ENCODE results near the gene CERS5. TPM values are rescaled to one million over a fixed set of nuclear protein-coding genes. Genes with fewer than 3 reads are reported as not detected.
A peak's percentile ranks its signal among the peaks of the same experiment; 100 is the strongest.

Gene CERS5
- polyA plus RNA-seq, 3 donors = 30.6 to 44.4 (median 38.7) TPM

- Histone ChIP-seq H3K9ac (ENCODE audit: insufficient read depth, low read length, poor library complexity, severe bottlenecking) (no peak overlapping the region), H4K20me1 (ENCODE audit: insufficient read depth, low read length) (peaks cover 96% of the 10 kb centered on the region), H3K9me3 (replicated peaks in 1 of 2; ENCODE audit: control insufficient read depth in 1 of 2, insufficient read depth in 1 of 2, low read length in 2 of 2) (no peaks in the 10 kb centered on the region), H3K36me3 (replicated peaks in 1 of 2; ENCODE audit: control insufficient read depth in 1 of 2, insufficient read depth in 2 of 2, low read length in 2 of 2) (peaks cover 63 to 71% of the 10 kb centered on the region in 2 donors), H3K4me3 (replicated peaks in 1 of 3; ENCODE audit: low read depth in 2 of 3, low read length in 3 of 3) (no peak overlapping the region), H3K27ac (ENCODE audit: low read depth in 1 of 2, low read length in 2 of 2) (no peak overlapping the region), H2AFZ (ENCODE audit: insufficient read depth, low read depth, low read length, poor library complexity, severe bottlenecking) (no peak overlapping the region), H3K27me3 (ENCODE audit: control insufficient read depth in 2 of 2, insufficient read depth in 2 of 2, low read length in 2 of 2) (no peaks in the 10 kb centered on the region), H3K79me2 (ENCODE audit: insufficient read depth, low read length) (peaks cover 74% of the 10 kb centered on the region), H3K4me1 (ENCODE audit: control insufficient read depth in 1 of 2, insufficient read depth in 2 of 2, low read length in 2 of 2) (no peaks in the 10 kb centered on the region), H3K4me2 (replicated peaks; ENCODE audit: extremely low read depth, low read length, poor library complexity, severe bottlenecking) (no peak overlapping the region)
- no peak for DNase-seq
- no CpG with 5 or more reads among the region's 2 CpGs for WGBS (ENCODE audit: insufficient coverage)
- Mint-ChIP-seq H3K4me1 (peaks cover 4% of the 10 kb centered on the region), H3K27me3 (ENCODE audit: low read depth in 3 of 3) (no peaks in the 10 kb centered on the region), H3K9me3 (no peaks in the 10 kb centered on the region), H3K27ac (peak overlapping the region in 2 of 7 donors; percentile 31 to 57), H3K4me3 (no peak overlapping the region), H3K36me3 (peaks cover 64 to 89% of the 10 kb centered on the region in 2 donors)
- intact Hi-C loops (cut with micrococcal nuclease) = no loop called here
- TF ChIP-seq CTCF (IDR thresholded peaks at IDR 0.05) = no peak
Observed at GRCh38 chr12:50119387-50119786, 47.8 kb downstream of the CERS5 start.

GRCh38 chr12:50117057-50117622, 50.0 kb downstream of the CERS5 start:
- Mint-ChIP-seq H3K9me3 (no peaks in the 10 kb centered on the region), H3K4me1 (peaks cover 14% of the 10 kb centered on the region), H3K4me3 (no peak overlapping the region), H3K27me3 (ENCODE audit: low read depth in 3 of 3) (no peaks in the 10 kb centered on the region), H3K36me3 (peaks cover 49 to 69% of the 10 kb centered on the region in 2 donors), H3K27ac (peak overlapping the region in 2 of 7 donors; percentile 56 to 65)
- Histone ChIP-seq H3K4me2 (replicated peaks; ENCODE audit: extremely low read depth, low read length, poor library complexity, severe bottlenecking) (no peak overlapping the region), H2AFZ (ENCODE audit: insufficient read depth, low read depth, low read length, poor library complexity, severe bottlenecking) (no peak overlapping the region), H3K27me3 (ENCODE audit: control insufficient read depth in 2 of 2, insufficient read depth in 2 of 2, low read length in 2 of 2) (no peaks in the 10 kb centered on the region), H3K79me2 (ENCODE audit: insufficient read depth, low read length) (peaks cover 85% of the 10 kb centered on the region), H3K27ac (ENCODE audit: low read depth in 1 of 2, low read length in 2 of 2) (no peak overlapping the region), H3K36me3 (replicated peaks in 1 of 2; ENCODE audit: control insufficient read depth in 1 of 2, insufficient read depth in 2 of 2, low read length in 2 of 2) (peaks cover 48 to 50% of the 10 kb centered on the region in 2 donors), H3K4me1 (ENCODE audit: control insufficient read depth in 1 of 2, insufficient read depth in 2 of 2, low read length in 2 of 2) (peaks cover 9 to 10% of the 10 kb centered on the region in 2 donors), H3K4me3 (replicated peaks in 1 of 3; ENCODE audit: low read depth in 2 of 3, low read length in 3 of 3) (no peak overlapping the region), H4K20me1 (ENCODE audit: insufficient read depth, low read length) (peaks cover 80% of the 10 kb centered on the region), H3K9ac (ENCODE audit: insufficient read depth, low read length, poor library complexity, severe bottlenecking) (no peak overlapping the region), H3K9me3 (replicated peaks in 1 of 2; ENCODE audit: control insufficient read depth in 1 of 2, insufficient read depth in 1 of 2, low read length in 2 of 2) (no peaks in the 10 kb centered on the region)
- DNase-seq = no peak
- TF ChIP-seq CTCF (IDR thresholded peaks at IDR 0.05) = no peak
- intact Hi-C loops (cut with micrococcal nuclease) = no loop called here
- WGBS (ENCODE audit: insufficient coverage) = 100% methylated on average over 4 of the region's 6 CpGs
